ENCODE data around the gene NCOA1. TPM values are rescaled to one million over a fixed set of nuclear protein-coding genes. Genes with fewer than 3 reads are reported as not detected.

Gene NCOA1
- polyA plus RNA-seq, 1 donor (not counting 4 experiments of a cell fraction or from before 2014, with no cell fraction given): 5.0 TPM

- Histone ChIP-seq H3K4me2 (ENCODE audit: control insufficient read depth, extremely low read depth, insufficient read depth, low read depth, low read length) (no peak overlapping the region), H3K9me3 (ENCODE audit: control insufficient read depth, low read depth, low read length) (no peaks in the 10 kb centered on the region), H3K79me2 (ENCODE audit: control insufficient read depth, insufficient read depth, low read length) (no peaks in the 10 kb centered on the region), H3K27me3 (ENCODE audit: control insufficient read depth, extremely low read depth, insufficient read depth, low read length) (no peaks in the 10 kb centered on the region), H3K9me1 (ENCODE audit: control insufficient read depth, extremely low read depth, insufficient read depth, low read length) (no peaks in the 10 kb centered on the region), H4K20me1 (ENCODE audit: control insufficient read depth, extremely low read depth, insufficient read depth, low read length) (no peaks in the 10 kb centered on the region), H3K4me3 (ENCODE audit: control insufficient read depth in 2 of 3, extremely low read depth in 1 of 3, insufficient read depth in 2 of 3, low read depth in 1 of 3, low read length in 3 of 3) (no peak overlapping the region), H3K4me1 (ENCODE audit: control insufficient read depth, extremely low read depth, insufficient read depth, low read length) (no peaks in the 10 kb centered on the region), H3K9ac (ENCODE audit: control insufficient read depth, extremely low read depth, insufficient read depth, low read length) (no peak overlapping the region), H2AFZ (ENCODE audit: control insufficient read depth, low read length) (no peak overlapping the region), H3K27ac (ENCODE audit: control insufficient read depth, insufficient read depth, low read length) (no peak overlapping the region), H3K36me3 (ENCODE audit: control insufficient read depth in 2 of 2, extremely low read depth in 1 of 2, insufficient read depth in 2 of 2, low read length in 2 of 2) (no peaks in the 10 kb centered on the region)
- FAIRE-seq (no peak), DNase-seq (ENCODE audit: low read depth, low spot score) (no peak)
- TF ChIP-seq EZH2 (IDR thresholded peaks at IDR 0.05; ENCODE audit: low read length) (no peak), CTCF (optimal IDR thresholded peaks at IDR 0.05 in 1 of 3, IDR thresholded peaks at IDR 0.05 in 1 of 3, conservative IDR thresholded peaks at IDR 0.05 in 1 of 3; ENCODE audit: extremely low read depth in 1 of 3, insufficient read depth in 2 of 3, low read length in 3 of 3) (no peak)
- dilution Hi-C loops (cut with MboI; ENCODE audit: extremely low pct_ligation_motif_present, low sequenced_read_pairs): no loop called here
Observed at GRCh38 chr2:24680196-24680595, 189.1 kb downstream of the NCOA1 start.

GRCh38 chr2:24682304-24682703, 191.2 kb downstream of the NCOA1 start:
- no peak overlapping the region for H2AFZ ChIP-seq (ENCODE audit: control insufficient read depth, low read length)
- TF ChIP-seq EZH2 (IDR thresholded peaks at IDR 0.05; ENCODE audit: low read length) (no peak), CTCF (optimal IDR thresholded peaks at IDR 0.05 in 1 of 3, IDR thresholded peaks at IDR 0.05 in 1 of 3, conservative IDR thresholded peaks at IDR 0.05 in 1 of 3; ENCODE audit: extremely low read depth in 1 of 3, insufficient read depth in 2 of 3, low read length in 3 of 3) (no peak)
- no peaks in the 10 kb centered on the region for H3K36me3 ChIP-seq (ENCODE audit: control insufficient read depth in 2 of 2, extremely low read depth in 1 of 2, insufficient read depth in 2 of 2, low read length in 2 of 2)
- no peaks in the 10 kb centered on the region for H3K9me3 ChIP-seq (ENCODE audit: control insufficient read depth, low read depth, low read length)
- no peaks in the 10 kb centered on the region for H3K9me1 ChIP-seq (ENCODE audit: control insufficient read depth, extremely low read depth, insufficient read depth, low read length)
- H3K79me2 ChIP-seq (ENCODE audit: control insufficient read depth, insufficient read depth, low read length): no peaks in the 10 kb centered on the region
- no peak overlapping the region for H3K9ac ChIP-seq (ENCODE audit: control insufficient read depth, extremely low read depth, insufficient read depth, low read length)
- DNase-seq (ENCODE audit: low read depth, low spot score) (no peak), FAIRE-seq (no peak)
- H4K20me1 ChIP-seq (ENCODE audit: control insufficient read depth, extremely low read depth, insufficient read depth, low read length): no peaks in the 10 kb centered on the region
- no peak overlapping the region for H3K27ac ChIP-seq (ENCODE audit: control insufficient read depth, insufficient read depth, low read length)
- dilution Hi-C loops (cut with MboI; ENCODE audit: extremely low pct_ligation_motif_present, low sequenced_read_pairs): no loop called here
- no peak overlapping the region for H3K4me2 ChIP-seq (ENCODE audit: control insufficient read depth, extremely low read depth, insufficient read depth, low read depth, low read length)
- no peak overlapping the region for H3K4me3 ChIP-seq (ENCODE audit: control insufficient read depth in 2 of 3, extremely low read depth in 1 of 3, insufficient read depth in 2 of 3, low read depth in 1 of 3, low read length in 3 of 3)
- no peaks in the 10 kb centered on the region for H3K4me1 ChIP-seq (ENCODE audit: control insufficient read depth, extremely low read depth, insufficient read depth, low read length)
- H3K27me3 ChIP-seq (ENCODE audit: control insufficient read depth, extremely low read depth, insufficient read depth, low read length): no peaks in the 10 kb centered on the region

Measured in keratinocyte (primary cell).